MM.1S (cell line): ENCODE data around the gene ASF1A.

Source experiments
- CTCF ChIP-seq: fragments of 300-600 bp; sonication (generic); IDR thresholded peaks from 2 replicates; pipeline ENCODE4 v1.5.1; 2016; ENCODE audit warnings: antibody characterized with exemption, low read length, mixed read lengths
- EZH2 ChIP-seq: fragments of 300-600 bp; sonication (generic); optimal IDR thresholded peaks from 2 replicates; pipeline ENCODE3; 2017; ENCODE audit warnings: low read depth, mild to moderate bottlenecking, antibody characterized with exemption, low read length, mixed read lengths

- no peak for TF ChIP-seq CTCF
- no peak for TF ChIP-seq EZH2
Observed at GRCh38 chr6:118940770-118941169, 46.8 kb downstream of the ASF1A start.
